ENCODE data around the gene PRICKLE4.
"Not testable (repeated sequence)": the region's sequence is repeated elsewhere in the genome, so short reads cannot be mapped to it uniquely, and the experiment has no call there.

The PRICKLE4 gene

GRCh38 chr6:41801380-41801779 is 20.8 kb downstream of the PRICKLE4 start:
- no peak for DNase-seq

GRCh38 chr6:41805830-41806774 is 25.5 kb downstream of the PRICKLE4 start:
- DNase-seq = no peak

GRCh38 chr6:41811095-41811494 is 30.5 kb downstream of the PRICKLE4 start:
- DNase-seq = no peak

GRCh38 chr6:41811946-41812345 is 31.4 kb downstream of the PRICKLE4 start:
- DNase-seq = not testable (repeated sequence)

GRCh38 chr6:41813469-41813868 is 32.9 kb downstream of the PRICKLE4 start:
- no peak for DNase-seq

- DNase-seq = no peak
These were observed 33.4 kb downstream of the PRICKLE4 start for GRCh38 chr6:41813956-41814355.

- DNase-seq = no peak
These were observed 34.0 kb downstream of the PRICKLE4 start for GRCh38 chr6:41814629-41815028.

GRCh38 chr6:41815587-41815986 is 35.0 kb downstream of the PRICKLE4 start:
- DNase-seq = no peak

GRCh38 chr6:41818271-41819054 is 37.9 kb downstream of the PRICKLE4 start:
- no peak for DNase-seq

- no peak for DNase-seq
These were observed 40.7 kb downstream of the PRICKLE4 start for GRCh38 chr6:41821266-41821665.

- no peak for DNase-seq
These were observed 41.4 kb downstream of the PRICKLE4 start for GRCh38 chr6:41822021-41822420.

- DNase-seq = no peak
These were observed 42.6 kb downstream of the PRICKLE4 start for GRCh38 chr6:41823178-41823577.

- no peak for DNase-seq
These were observed 44.3 kb downstream of the PRICKLE4 start for GRCh38 chr6:41824571-41825569.

GRCh38 chr6:41826343-41827022 is 45.9 kb downstream of the PRICKLE4 start:
- no peak for DNase-seq

GRCh38 chr6:41832263-41832662 is 51.7 kb downstream of the PRICKLE4 start:
- DNase-seq = no peak

- no peak for DNase-seq
These were observed 55.6 kb downstream of the PRICKLE4 start for GRCh38 chr6:41836022-41836659.

GRCh38 chr6:41836660-41837052 is 56.1 kb downstream of the PRICKLE4 start:
- no peak for DNase-seq

Data from NCI-H1436 treated with DMSO at 0.1 percent for 48 hours (cell line).